Colon (tissue), 2 donors: ENCODE results near the gene LRRC52.

Experiments used
- FAIRE-seq: peaks from 2 replicates; lab custom pipeline; 2012; peaks lifted over from hg19 to GRCh38; lab: Jason Lieb, UNC
- donor health status: control.
- donor health status: control.

Gene LRRC52, protein sequence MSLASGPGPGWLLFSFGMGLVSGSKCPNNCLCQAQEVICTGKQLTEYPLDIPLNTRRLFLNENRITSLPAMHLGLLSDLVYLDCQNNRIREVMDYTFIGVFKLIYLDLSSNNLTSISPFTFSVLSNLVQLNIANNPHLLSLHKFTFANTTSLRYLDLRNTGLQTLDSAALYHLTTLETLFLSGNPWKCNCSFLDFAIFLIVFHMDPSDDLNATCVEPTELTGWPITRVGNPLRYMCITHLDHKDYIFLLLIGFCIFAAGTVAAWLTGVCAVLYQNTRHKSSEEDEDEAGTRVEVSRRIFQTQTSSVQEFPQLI

DNA sequence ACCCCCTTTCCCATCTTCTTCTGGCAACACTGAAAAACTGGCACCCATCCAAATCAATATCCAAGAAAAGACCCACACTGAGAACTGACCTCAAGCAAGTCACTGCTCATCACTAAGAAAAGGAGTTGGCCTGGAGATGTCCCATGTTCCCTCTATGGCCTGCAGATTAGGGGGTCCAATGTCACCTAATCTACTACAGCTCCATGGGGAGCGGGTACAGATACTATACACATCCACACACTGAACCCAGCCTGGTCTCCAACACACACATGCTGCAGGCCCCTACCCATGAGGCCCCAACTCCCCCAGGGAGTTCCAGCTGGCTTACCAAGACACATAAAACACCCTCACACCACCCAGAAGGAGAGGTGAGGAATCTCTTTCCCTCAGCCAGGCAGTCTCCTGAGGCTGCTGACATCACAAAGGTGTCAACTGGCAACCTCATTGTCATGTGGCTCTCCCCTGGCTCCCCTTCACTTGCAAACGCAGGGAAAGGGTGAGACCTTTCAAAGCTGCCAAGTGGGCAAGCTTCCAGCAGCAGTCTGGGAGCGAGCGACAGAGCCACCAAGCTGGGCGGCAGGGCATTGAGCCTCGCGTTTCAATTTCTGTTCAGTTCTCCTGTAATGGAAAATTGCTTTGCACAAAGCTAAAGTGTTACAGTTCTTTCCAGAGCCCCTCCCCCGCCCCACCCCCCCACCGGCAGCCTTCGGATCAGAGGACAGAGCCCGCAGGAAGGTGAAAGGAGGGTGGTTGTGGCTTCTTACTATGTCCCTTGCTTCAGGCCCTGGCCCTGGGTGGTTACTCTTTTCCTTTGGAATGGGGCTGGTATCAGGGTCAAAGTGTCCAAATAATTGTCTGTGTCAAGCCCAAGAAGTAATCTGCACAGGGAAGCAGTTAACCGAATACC is at the start of gene LRRC52:
LRRC52 (plus strand) TSS at position 469 of the 907 bp plus-strand sequence; CDS start at position 766, 297 bp downstream.
- no peak for FAIRE-seq

- FAIRE-seq, result no peak
Measured at GRCh38 chr1:165494949-165495857, 48.6 kb upstream of the LRRC52 start.

DNA sequence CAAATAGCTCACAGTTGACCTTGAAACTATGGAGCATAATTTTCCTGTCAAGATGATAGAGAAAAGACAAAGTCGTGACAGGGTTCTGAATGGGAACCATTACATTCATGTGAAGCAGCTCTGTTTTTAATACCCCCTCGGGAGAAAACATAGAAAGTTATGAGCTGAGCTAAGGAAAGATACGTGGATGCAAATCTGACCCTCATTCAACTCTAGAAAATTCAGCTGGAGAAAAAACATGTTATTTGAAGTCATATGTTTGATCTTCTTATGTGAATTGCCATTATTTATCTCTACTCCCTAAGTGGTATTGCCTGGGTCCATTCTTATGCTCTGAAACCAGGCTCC is 48.0 kb upstream of the LRRC52 start:
- no peak for FAIRE-seq

DNA sequence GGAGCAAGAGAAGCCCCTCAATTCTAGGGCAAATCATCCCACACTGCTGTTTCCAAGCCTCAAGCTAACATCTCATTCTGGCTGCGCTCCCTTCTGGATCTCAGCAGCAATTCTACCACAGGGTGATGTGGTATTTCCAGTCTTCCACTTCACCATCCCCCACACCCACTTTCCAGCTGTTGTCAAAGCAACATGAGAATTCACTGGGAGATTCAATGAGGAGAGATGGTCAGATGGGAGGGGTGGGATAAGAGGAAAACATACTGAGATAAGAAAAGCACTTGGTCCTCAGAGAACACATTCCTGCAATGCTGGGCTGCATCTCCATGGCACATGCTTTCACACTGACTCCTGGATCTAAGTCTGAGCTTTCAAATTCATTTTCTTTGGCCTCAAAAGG is 47.3 kb upstream of the LRRC52 start:
- FAIRE-seq, result no peak

DNA sequence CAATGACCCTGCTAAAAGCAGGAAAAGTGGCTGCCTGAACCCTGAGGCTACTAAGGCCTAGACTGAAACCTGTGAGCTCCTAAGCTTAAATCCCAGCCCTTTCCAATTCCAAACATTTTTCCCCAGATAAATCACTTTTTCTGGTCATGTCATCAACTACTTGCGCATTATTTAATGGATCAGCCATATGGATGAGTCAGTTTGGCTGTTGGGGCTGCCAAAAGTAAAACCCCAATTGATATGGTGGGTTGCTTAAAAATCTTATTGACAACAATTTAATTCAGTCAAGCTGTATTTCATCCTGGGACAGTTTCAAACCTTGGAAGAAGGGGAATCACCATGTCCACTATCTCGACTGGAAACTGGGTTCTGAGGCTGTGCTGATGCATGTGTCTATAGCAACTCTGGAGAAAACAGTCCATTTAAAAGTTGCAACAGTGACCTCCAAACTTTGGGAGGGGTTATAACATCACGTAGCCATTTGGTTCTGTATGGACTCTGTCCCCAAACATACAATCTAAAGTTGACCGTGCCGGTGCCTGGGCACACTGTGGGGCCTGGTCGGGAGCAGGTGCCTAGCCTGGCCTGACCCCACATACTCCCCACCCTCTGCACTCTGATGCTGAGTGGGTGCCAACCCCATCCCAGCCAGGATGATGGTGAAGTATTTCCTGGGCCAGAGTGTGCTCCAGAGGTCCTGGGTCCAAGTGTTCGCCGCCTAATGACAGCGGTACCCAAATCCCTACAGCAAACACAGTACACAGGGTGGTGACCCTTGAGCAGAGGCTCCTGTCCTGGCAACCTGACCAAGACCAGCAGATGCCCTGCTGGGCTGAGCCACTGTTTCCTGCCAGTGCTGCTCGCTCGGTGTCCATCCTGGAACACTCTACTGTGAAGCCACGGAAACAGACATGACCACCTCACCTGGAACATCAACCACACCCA is 46.5 kb upstream of the LRRC52 start:
- no peak for FAIRE-seq

GRCh38 chr1:165501330-165501969 is 42.4 kb upstream of the LRRC52 start:
- no peak for FAIRE-seq

GRCh38 chr1:165501970-165502348 is 41.8 kb upstream of the LRRC52 start:
- FAIRE-seq, result no peak

DNA sequence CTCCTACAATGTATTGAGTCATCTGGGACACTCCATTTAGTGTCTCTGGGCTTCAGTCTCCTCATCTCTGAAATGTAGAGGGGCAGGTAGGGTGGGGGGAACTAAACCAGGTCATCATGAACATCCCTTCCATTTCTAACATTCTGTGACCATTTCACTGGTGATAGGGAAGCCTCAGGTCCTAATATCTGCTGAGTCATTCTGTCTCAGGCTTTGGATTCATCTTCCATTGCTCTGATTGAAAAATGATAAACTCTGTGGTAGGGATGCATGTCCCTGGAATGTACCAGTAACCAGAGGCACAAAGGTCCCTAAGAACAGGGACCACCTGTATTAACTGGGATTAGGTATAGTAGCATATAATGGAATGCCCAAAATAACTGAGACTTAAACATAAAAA is 36.2 kb upstream of the LRRC52 start:
- FAIRE-seq, result no peak

GRCh38 chr1:165508291-165508690 is 35.5 kb upstream of the LRRC52 start:
- no peak for FAIRE-seq

GRCh38 chr1:165512816-165513215 is 31.0 kb upstream of the LRRC52 start:
- FAIRE-seq, result no peak

DNA sequence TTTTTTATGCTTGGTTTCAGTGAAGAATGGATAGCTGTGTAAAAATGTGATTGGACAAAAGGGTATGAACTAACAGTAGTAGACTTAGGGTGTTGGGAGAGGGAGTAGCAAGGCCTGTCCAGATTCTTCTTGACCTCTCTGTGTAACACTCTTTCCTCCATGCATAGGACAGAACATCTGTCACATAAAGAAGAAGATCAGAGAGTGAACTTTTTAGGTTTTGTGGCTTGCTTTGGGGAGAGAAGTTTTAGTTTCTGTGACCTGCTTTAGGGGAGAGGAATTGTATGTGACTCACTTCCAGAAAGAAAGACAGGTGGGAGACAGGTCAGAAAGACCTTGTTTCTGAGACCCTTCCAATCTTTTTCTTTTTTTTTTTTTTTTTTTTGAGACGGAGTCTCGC is 27.3 kb upstream of the LRRC52 start:
- FAIRE-seq, result no peak

GRCh38 chr1:165520646-165521045 is 23.2 kb upstream of the LRRC52 start:
- FAIRE-seq, result no peak

GRCh38 chr1:165524639-165525285 is 19.0 kb upstream of the LRRC52 start:
- no peak for FAIRE-seq

DNA sequence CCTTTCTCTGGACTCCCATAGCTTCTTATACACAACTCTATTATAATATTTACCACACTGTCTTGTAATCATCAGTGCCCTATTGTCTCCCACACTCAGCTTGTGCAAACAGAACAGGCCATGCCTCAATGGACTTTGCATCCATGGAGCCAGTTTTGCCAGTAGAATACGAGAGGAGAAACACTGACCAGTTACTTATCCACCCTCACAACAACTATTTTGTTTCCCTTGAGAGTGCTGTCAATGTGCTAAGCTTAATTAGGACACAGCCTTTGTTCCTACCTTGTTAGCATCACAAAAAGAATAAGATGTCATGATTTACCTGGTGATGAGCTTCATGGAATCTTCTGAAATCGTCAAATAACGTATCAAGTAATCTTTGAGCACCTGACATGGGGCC is 18.1 kb upstream of the LRRC52 start:
- FAIRE-seq, result no peak

- FAIRE-seq, result no peak
Measured at GRCh38 chr1:165527251-165528007, 16.4 kb upstream of the LRRC52 start.

DNA sequence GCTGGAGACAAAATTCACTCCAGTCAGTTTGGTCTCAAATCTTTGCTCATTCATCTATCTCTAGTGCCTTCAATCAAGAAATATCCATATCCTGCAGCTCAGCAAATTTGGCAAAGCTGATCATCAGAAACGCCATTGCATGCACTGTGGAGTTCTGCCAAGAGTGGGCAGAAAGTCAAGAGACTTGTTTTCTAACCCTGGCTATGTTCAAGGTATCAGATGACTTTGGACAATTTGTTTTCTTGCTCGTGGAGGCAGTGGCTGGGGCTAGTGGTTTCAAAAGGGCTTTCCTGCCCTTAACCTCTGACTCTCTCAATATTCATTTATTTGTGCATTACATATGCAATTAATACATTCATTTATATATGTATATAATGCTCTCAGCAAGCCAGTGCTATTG is 12.8 kb upstream of the LRRC52 start:
- no peak for FAIRE-seq

- no peak for FAIRE-seq
Measured at GRCh38 chr1:165532053-165532452, 11.7 kb upstream of the LRRC52 start.

GRCh38 chr1:165533254-165533653 is 10.5 kb upstream of the LRRC52 start:
- no peak for FAIRE-seq

- FAIRE-seq, result no peak
Measured at GRCh38 chr1:165536016-165536415, 7.8 kb upstream of the LRRC52 start.
